Measurements from ENCODE around the gene SLC1A3.

GRCh38 chr5:36698031-36698430 is 91.6 kb downstream of the SLC1A3 start:
- TF ChIP-seq BCL11A (IDR thresholded peaks at IDR 0.05; ENCODE audit: low read depth, low read length) (no peak), EZH2 (IDR thresholded peaks at IDR 0.05; ENCODE audit: borderline replicate concordance, control insufficient read depth, low read depth, low read length) (no peak), PKNOX1 (IDR thresholded peaks at IDR 0.05) (no peak), CBX3 (IDR thresholded peaks at IDR 0.05; ENCODE audit: borderline replicate concordance, low read depth) (no peak), USF2 (IDR thresholded peaks at IDR 0.05; ENCODE audit: borderline replicate concordance, low read depth, low read length) (no peak), KDM1A (IDR thresholded peaks at IDR 0.05; ENCODE audit: borderline replicate concordance) (no peak), EP300 (IDR thresholded peaks at IDR 0.05; ENCODE audit: borderline replicate concordance in 1 of 2, control insufficient read depth in 1 of 2, low read depth in 2 of 2, low read length in 2 of 2) (no peak), ATF2 (IDR thresholded peaks at IDR 0.05; ENCODE audit: low read length) (no peak), KLF5 (IDR thresholded peaks at IDR 0.05; ENCODE audit: partially characterized antibody) (no peak)
